ENCODE results near the gene C4BPA.

Gene C4BPA

GRCh38 chr1:207063014-207063413 is 41.0 kb upstream of the C4BPA start:
- TF ChIP-seq, protein P1, sequence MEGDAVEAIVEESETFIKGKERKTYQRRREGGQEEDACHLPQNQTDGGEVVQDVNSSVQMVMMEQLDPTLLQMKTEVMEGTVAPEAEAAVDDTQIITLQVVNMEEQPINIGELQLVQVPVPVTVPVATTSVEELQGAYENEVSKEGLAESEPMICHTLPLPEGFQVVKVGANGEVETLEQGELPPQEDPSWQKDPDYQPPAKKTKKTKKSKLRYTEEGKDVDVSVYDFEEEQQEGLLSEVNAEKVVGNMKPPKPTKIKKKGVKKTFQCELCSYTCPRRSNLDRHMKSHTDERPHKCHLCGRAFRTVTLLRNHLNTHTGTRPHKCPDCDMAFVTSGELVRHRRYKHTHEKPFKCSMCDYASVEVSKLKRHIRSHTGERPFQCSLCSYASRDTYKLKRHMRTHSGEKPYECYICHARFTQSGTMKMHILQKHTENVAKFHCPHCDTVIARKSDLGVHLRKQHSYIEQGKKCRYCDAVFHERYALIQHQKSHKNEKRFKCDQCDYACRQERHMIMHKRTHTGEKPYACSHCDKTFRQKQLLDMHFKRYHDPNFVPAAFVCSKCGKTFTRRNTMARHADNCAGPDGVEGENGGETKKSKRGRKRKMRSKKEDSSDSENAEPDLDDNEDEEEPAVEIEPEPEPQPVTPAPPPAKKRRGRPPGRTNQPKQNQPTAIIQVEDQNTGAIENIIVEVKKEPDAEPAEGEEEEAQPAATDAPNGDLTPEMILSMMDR (IDR thresholded peaks at IDR 0.05) = no peak
- H3K27me3 ChIP-seq (ENCODE audit: control insufficient read depth, insufficient read depth, low read length) = no peaks in the 10 kb centered on the region
- no peak overlapping the region for H2AFZ ChIP-seq
- H3K4me3 ChIP-seq (ENCODE audit: low read depth, low read length) = no peak overlapping the region
- no peaks in the 10 kb centered on the region for H3K36me3 ChIP-seq (ENCODE audit: control insufficient read depth, insufficient read depth, low read length)
- no peak overlapping the region for H3K27ac ChIP-seq
- no peaks in the 10 kb centered on the region for H3K79me2 ChIP-seq
- no peak overlapping the region for H3K9ac ChIP-seq
- no peak overlapping the region for H3K4me2 ChIP-seq (ENCODE audit: low read length)
- no peaks in the 10 kb centered on the region for H3K4me1 ChIP-seq
- no peaks in the 10 kb centered on the region for H3K9me3 ChIP-seq (ENCODE audit: control insufficient read depth, low read length)

- H3K27ac ChIP-seq = no peak overlapping the region
- TF ChIP-seq, protein P1 (IDR thresholded peaks at IDR 0.05) = no peak
Measured at GRCh38 chr1:207064561-207064960, 39.5 kb upstream of the C4BPA start.

DNA sequence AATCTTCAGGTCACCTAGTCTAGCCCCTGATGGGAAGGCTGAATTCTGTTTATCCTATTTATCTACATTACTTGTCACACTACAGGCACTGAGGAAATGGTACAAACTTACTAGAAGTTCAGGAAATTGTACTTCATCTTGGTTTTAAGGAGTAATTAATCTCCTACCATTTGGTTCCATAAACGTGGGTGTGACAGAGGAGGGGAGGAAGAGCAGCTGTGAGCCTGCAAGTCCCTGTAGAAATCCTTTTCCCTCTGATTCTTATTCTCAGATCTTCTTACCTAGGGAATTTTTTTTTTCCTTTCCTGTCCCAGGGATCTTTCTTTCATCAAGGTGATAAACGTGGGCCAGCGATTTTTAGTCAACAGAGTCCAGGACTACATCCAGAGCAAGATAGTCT is 36.8 kb upstream of the C4BPA start:
- TF ChIP-seq, protein P1 (IDR thresholded peaks at IDR 0.05) = no peak
- Histone ChIP-seq H3K27me3 (ENCODE audit: control insufficient read depth, insufficient read depth, low read length) (no peaks in the 10 kb centered on the region), H3K36me3 (ENCODE audit: control insufficient read depth, insufficient read depth, low read length) (no peaks in the 10 kb centered on the region), H3K4me2 (ENCODE audit: low read length) (no peak overlapping the region), H3K27ac (no peak overlapping the region), H3K4me1 (no peaks in the 10 kb centered on the region), H2AFZ (no peak overlapping the region), H3K9ac (no peak overlapping the region), H3K4me3 (ENCODE audit: low read depth, low read length) (no peak overlapping the region), H3K9me3 (ENCODE audit: control insufficient read depth, low read length) (no peaks in the 10 kb centered on the region), H3K79me2 (no peaks in the 10 kb centered on the region)

More at GRCh38 chr1:207064561-207064960, 39.5 kb upstream of the C4BPA start:
- Histone ChIP-seq H3K4me3 (ENCODE audit: low read depth, low read length) (no peak overlapping the region), H3K4me2 (ENCODE audit: low read length) (no peak overlapping the region), H3K4me1 (no peaks in the 10 kb centered on the region), H3K36me3 (ENCODE audit: control insufficient read depth, insufficient read depth, low read length) (no peaks in the 10 kb centered on the region), H3K27me3 (ENCODE audit: control insufficient read depth, insufficient read depth, low read length) (no peaks in the 10 kb centered on the region), H3K79me2 (no peaks in the 10 kb centered on the region), H3K9me3 (ENCODE audit: control insufficient read depth, low read length) (no peaks in the 10 kb centered on the region), H2AFZ (no peak overlapping the region), H3K9ac (no peak overlapping the region)

DNA sequence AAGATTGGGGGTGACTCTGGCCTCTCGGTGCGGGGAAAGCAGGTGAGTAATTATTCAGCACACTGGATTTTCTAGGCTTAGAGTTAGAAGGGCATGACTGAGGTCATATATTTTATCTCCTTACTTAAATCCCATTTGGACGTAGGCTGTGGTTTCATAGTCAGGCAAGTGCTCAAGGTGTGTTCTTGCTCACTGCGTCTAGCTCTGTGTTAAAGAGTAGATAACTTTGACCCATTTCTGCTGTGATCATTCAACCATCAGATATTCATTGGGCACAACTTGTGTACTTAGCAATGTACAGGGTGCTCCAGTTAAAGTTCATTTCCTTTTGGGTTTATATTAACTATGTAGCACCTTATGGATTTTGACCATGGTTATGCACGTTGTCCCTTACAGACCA is 36.4 kb upstream of the C4BPA start:
- H2AFZ ChIP-seq = no peak overlapping the region
- TF ChIP-seq, protein P1 (IDR thresholded peaks at IDR 0.05) = no peak
- H3K9me3 ChIP-seq (ENCODE audit: control insufficient read depth, low read length) = no peaks in the 10 kb centered on the region
- no peaks in the 10 kb centered on the region for H3K4me1 ChIP-seq
- no peak overlapping the region for H3K4me3 ChIP-seq (ENCODE audit: low read depth, low read length)
- no peaks in the 10 kb centered on the region for H3K36me3 ChIP-seq (ENCODE audit: control insufficient read depth, insufficient read depth, low read length)
- no peak overlapping the region for H3K9ac ChIP-seq
- H3K79me2 ChIP-seq = no peaks in the 10 kb centered on the region
- no peaks in the 10 kb centered on the region for H3K27me3 ChIP-seq (ENCODE audit: control insufficient read depth, insufficient read depth, low read length)
- no peak overlapping the region for H3K27ac ChIP-seq
- H3K4me2 ChIP-seq (ENCODE audit: low read length) = no peak overlapping the region

DNA sequence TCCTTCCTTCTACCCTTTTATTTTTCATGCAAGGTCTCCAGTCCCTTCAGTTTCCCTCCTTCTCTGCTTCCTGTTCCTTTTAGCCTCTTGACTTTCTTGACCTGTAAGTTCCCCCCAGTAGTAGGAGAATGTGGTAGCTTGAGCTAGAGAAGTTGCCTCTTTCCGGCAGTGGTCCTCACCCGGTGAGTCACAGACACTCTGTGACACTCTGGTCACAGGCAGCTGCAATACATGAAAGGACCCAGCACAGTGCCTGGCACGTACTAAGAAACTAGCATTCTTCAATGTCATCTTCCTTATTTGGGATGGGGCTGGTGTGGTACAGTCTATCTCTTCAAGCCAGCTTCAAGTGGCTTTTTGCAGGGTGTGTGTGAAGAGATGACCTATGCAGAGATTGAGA is 35.0 kb upstream of the C4BPA start:
- TF ChIP-seq, protein P1 (IDR thresholded peaks at IDR 0.05) = no peak
- Histone ChIP-seq H3K27ac (no peak overlapping the region), H3K36me3 (ENCODE audit: control insufficient read depth, insufficient read depth, low read length) (no peaks in the 10 kb centered on the region), H3K4me1 (no peaks in the 10 kb centered on the region), H3K9ac (no peak overlapping the region), H3K4me2 (ENCODE audit: low read length) (no peak overlapping the region), H3K79me2 (no peaks in the 10 kb centered on the region), H3K27me3 (ENCODE audit: control insufficient read depth, insufficient read depth, low read length) (no peaks in the 10 kb centered on the region), H2AFZ (no peak overlapping the region), H3K9me3 (ENCODE audit: control insufficient read depth, low read length) (no peaks in the 10 kb centered on the region), H3K4me3 (ENCODE audit: low read depth, low read length) (no peak overlapping the region)

All from parathyroid adenoma (tissue), 2 donors.